C1 segment of cervical spinal cord (tissue), 14 donors: ENCODE data around the gene OR1L8.

ENCODE experiments used
- DNase-seq, 14 donors: peaks; one replicate each; lab custom pipeline; 2025; lab: John Stamatoyannopoulos, UW

Gene OR1L8

DNA sequence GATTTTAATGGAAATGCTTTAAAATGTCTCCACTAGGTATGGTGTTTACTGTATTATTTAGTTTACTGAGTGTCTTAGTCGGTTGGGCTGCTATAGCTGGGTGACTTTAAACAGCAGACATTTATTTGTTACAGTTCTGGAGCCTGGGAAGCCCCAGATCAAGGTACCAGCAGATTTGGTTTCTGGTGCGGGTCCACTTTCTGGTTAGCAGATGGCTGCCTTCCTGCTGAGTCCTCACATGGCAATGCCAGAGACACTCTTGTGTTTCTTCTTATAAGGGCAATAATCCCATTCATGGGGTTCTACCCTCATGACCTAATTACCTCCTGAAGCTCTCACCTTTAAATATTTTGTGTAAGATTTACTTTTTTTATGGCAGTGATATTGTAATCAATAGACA is 65.0 kb downstream of the OR1L8 start:
- DNase-seq: peak in 1 of 14 donors; percentile 55
